Measurements from ENCODE around the gene SCOC.

GRCh38 chr4:140333523-140333922, 39.9 kb upstream of the SCOC start:
- TF ChIP-seq POLR2AphosphoS5 (IDR thresholded peaks at IDR 0.05) = no peak
- TF ChIP-seq POLR2A (IDR thresholded peaks at IDR 0.05; ENCODE audit: low read depth) = no peak
- TF ChIP-seq CTCF (IDR thresholded peaks at IDR 0.05) = no peak
- TF ChIP-seq EP300 (IDR thresholded peaks at IDR 0.05) = no peak
